ENCODE measurements around the gene ACKR1.

ACKR1 gene

DNA sequence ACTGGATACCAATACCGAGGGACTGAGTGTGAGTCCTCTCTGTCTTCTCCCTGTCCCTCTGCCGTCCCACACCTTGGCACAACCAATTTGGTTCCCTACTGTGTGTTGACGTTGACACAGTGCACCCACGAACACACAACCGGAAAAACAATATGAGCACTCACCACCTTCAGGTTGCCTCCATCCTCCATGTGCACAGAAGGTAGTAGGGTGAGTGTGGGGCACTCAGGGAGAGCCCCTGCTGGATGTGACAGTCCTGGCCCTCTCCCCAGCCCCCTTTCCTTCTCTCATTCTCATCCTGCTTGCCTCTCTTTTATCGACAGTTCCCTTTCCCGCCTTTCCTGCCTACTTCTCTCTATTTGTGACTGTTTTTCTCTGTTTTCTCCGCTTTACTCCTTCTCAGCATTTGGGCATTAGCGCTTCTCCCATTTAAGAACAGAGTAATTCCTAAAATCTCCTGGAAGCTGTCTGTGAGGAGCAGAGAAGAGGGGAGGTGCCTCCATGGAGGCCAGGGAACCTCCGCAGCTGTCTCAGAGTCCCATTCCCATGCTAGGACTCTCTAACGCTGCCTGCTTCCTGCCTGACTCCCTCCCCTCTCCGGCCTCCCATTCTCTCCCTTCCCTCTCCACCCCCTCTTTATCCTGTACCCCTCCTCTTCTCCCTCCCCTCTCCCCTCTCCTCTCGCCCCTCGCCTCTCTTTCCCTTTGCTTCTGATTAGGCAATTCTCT lies 16.9 kb upstream of the ACKR1 start:
- DNase-seq (ENCODE audit: low read depth, low spot score): no peak

GRCh38 chr1:159188375-159188788 lies 16.3 kb upstream of the ACKR1 start:
- DNase-seq (ENCODE audit: low read depth, low spot score): no peak

GRCh38 chr1:159190441-159190840 lies 14.2 kb upstream of the ACKR1 start:
- no peak for DNase-seq (ENCODE audit: low read depth, low spot score)

GRCh38 chr1:159196543-159196942 lies 8.1 kb upstream of the ACKR1 start:
- DNase-seq (ENCODE audit: low read depth, low spot score): no peak

DNA sequence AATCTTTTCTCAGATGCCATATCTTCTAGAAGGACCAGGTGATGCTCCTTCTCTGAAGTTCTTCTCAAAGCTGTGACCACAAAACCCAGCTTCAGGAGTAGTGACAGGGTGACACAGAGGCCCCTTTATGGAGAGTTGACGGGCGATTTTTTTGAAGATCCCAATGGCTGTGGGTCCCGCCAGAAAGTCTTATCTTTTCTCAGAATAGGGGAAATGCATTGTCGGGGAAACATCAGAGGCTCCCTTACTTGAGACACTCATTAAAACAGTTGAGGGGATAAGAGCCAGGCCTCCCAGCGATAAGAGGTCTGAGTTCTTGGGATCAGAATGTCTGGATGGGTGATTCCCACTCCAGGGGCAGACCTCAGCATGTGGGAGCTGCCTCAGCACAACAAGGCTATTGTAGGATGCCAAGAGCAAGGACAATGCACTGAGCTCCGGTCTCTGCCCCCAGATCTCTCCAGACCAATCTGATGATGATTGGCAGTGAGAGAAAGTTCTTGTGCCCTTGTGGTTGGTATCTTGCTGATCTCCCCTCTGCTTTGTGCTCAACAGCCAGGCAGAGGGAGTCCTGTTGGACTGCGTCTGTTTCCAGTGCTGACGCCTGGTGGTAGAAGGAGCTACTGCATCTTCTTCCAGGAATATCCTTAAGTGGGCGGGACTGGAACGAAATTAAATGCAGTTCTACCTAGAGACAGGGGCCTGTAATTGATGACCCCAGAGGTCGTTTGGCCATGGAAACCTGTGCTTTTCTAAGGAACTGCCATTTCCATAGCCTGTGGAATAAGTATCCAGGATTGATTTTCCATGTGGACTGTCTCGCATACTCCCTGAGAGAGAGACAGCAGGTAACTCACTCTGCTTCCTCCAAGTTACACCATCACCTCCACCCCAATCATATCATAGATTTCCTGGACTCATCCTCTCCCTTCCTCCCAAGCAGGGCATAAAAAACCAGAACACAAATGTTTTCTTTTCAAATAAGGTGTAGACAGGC lies 6.8 kb upstream of the ACKR1 start:
- DNase-seq (ENCODE audit: low read depth, low spot score): peak; percentile 29

DNA sequence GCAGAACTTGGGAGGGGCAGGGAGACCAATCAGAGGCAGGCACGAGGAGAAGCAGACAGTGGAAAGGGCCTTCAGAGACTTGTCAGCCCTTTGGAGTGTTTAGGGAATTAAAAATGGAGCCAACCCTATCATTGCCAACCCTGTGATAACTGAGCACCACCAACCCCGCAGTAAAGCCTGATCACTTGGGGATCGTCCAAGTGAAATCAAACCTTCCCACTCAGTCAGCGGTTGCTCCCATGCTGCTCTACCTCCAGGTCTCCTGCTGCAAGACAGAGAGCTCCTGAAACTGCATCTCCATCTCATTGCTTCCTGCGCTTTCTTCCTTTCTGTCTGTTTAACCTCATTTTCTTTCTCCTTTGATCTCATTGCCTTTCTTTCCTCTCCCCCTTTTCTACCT lies 4.8 kb upstream of the ACKR1 start:
- no peak for DNase-seq (ENCODE audit: low read depth, low spot score)

GRCh38 chr1:159200769-159201168 lies 3.9 kb upstream of the ACKR1 start:
- DNase-seq (ENCODE audit: low read depth, low spot score): no peak

- no peak for DNase-seq (ENCODE audit: low read depth, low spot score)
Measured at GRCh38 chr1:159201642-159202041, 3.0 kb upstream of the ACKR1 start.

DNA sequence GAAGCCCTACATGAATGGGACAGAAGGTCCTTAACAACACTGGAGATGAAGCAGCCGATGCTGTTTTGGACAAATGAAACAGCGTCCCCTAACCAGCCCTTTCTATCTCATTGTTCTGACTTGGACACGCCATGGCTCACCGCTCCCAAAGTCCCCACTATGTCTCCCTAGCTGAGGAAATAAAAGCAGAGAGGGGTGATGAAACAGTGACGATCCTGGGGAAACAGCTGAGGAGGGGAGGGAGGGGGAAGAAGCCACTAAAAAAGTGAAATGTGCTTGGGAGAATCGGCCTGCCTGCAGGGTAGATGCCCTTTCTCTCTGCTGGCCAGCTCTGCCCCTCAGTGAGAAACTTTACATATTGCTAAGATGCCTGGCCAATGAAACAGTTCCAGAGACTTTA lies 1.1 kb upstream of the ACKR1 start:
- no peak for DNase-seq (ENCODE audit: low read depth, low spot score)

- no peak for DNase-seq (ENCODE audit: low read depth, low spot score)
Measured at GRCh38 chr1:159205225-159205624, 550 bp downstream of the ACKR1 start.

DNA sequence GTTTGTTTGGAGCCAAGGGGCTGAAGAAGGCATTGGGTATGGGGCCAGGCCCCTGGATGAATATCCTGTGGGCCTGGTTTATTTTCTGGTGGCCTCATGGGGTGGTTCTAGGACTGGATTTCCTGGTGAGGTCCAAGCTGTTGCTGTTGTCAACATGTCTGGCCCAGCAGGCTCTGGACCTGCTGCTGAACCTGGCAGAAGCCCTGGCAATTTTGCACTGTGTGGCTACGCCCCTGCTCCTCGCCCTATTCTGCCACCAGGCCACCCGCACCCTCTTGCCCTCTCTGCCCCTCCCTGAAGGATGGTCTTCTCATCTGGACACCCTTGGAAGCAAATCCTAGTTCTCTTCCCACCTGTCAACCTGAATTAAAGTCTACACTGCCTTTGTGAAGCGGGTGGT lies 1.4 kb downstream of the ACKR1 start:
- no peak for DNase-seq (ENCODE audit: low read depth, low spot score)

DNA sequence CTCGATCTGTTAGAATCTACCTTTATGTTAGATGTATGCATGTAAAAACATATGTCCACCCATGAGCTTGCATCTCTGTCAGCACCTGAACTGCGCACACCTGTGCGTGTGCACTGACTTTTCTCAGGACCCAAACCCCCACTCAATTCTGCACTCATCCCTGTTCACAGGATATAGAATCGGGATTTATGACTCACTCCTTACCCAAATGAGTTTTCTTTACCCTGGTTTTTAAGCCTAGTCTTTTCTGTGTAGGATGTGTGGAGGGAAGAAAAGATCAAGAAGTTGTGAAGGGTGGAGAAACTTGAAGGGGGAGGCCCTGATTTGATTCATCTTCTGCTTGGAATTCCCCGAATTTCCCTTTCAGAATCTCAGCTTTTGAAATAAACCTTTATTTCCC lies 2.4 kb downstream of the ACKR1 start:
- no peak for DNase-seq (ENCODE audit: low read depth, low spot score)

DNA sequence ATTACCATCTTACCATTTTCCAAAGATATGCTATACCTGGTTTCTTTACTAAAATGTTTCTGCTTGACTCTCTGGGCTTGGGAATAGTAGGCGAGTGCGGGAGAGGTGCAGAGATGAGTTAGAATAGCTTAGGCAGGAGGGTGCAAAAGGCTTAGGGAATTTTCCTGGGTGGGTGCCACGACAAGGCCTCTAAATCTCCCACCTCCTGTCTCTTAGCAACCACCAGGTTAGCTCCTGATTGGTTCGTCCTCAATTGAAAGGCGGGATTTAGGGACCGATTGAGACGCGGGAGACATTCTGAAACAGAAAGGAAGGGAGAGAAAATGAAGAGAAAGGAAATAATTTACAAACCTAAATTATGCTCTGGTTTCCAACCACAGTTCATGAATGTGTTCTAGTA lies 3.1 kb downstream of the ACKR1 start:
- DNase-seq (ENCODE audit: low read depth, low spot score): no peak

GRCh38 chr1:159208175-159208825 lies 3.6 kb downstream of the ACKR1 start:
- no peak for DNase-seq (ENCODE audit: low read depth, low spot score)

DNA sequence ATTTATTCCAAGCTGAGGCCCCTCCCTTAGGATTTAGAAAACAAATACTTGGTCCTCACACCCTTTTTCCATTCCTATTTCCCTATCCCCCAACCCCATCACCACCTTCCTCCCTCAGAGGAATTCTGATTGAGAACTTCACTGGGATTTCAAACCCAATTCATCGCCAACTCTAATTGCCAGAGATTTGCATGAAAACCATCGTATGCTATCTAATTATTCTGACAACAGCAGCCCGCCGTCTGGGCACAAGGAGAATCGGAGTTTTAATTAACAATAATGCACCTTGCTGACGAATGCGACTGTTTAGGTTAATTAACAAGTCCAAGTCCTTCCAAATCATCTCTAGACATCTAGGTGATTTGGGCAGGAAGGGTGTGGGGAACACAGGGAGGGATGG lies 4.4 kb downstream of the ACKR1 start:
- DNase-seq (ENCODE audit: low read depth, low spot score): no peak

DNA sequence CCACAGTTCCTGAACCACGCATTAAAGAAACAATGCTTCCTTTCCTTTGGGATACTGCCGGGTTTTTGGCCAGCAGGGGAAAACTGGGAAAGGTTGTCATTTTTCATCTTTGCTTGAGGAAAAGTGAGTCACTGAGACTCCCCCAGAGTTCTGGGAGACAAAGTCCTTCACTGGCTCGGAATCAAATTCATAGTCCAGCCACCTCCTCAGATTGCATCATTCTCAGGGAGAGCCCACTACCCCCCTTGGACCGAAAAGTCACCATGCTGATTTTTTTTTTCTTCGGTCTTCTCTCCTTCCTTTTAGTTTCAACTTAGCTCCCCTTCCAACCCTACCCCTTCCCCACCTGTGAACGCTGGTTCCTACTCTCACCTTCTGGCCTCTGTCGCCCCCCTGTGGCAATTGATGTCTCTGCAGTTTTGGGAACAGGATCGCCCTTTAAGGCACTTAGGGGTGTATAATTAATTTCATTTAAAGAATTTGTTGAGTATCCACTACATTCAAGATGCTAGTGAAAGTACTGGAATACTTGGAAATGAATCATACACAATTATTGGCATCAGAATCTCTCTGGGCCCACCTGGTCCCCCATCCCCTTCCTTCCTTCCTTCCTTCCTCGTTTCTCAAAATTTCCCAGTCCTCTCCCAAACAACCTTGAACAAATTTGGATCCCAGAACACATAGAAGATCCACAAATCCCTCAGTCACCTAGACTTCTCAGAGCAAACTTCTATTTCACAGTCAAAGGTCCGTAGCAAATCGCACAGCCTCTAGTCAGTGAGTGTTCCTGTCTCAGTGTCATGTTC lies 6.9 kb downstream of the ACKR1 start:
- no peak for DNase-seq (ENCODE audit: low read depth, low spot score)

- DNase-seq (ENCODE audit: low read depth, low spot score): no peak
Measured at GRCh38 chr1:159212596-159212995, 7.9 kb downstream of the ACKR1 start.

- no peak for DNase-seq (ENCODE audit: low read depth, low spot score)
Measured at GRCh38 chr1:159214149-159214760, 9.6 kb downstream of the ACKR1 start.

- no peak for DNase-seq (ENCODE audit: low read depth, low spot score)
Measured at GRCh38 chr1:159218649-159219636, 14.3 kb downstream of the ACKR1 start.

Data from brain pericyte (primary cell).